HUES6 (cell line): ENCODE data around the gene TMEM132D.
"Not testable (repeated sequence)": the region's sequence is repeated elsewhere in the genome, so short reads cannot be mapped to it uniquely, and the experiment has no call there.

ENCODE experiments used
- H3K27ac ChIP-seq: 2 replicates; pipeline ENCODE4 v1.7.0; 2013; ENCODE audit warnings: low read depth, mild to moderate bottlenecking, low read length, inconsistent platforms
- H3K27me3 ChIP-seq: 2 replicates; pipeline ENCODE4 v1.6.1; 2013; ENCODE audit warnings: low read length; ENCODE audit not compliant: control insufficient read depth, insufficient read depth
- H3K36me3 ChIP-seq: 2 replicates; pipeline ENCODE4 v1.6.1; 2013; ENCODE audit warnings: low read length; ENCODE audit not compliant: control insufficient read depth, insufficient read depth
- H3K4me1 ChIP-seq: 2 replicates; pipeline ENCODE4 v1.6.1; 2013; ENCODE audit warnings: low read length; ENCODE audit not compliant: control insufficient read depth, insufficient read depth
- H3K4me3 ChIP-seq: 2 replicates; pipeline ENCODE4 v1.5.1; 2013; ENCODE audit warnings: low read depth, low read length
- H3K9ac ChIP-seq: one replicate; pipeline ENCODE4 v1.6.1; 2013; ENCODE audit warnings: mild to moderate bottlenecking, low read length
- H3K9me3 ChIP-seq: 2 replicates; pipeline ENCODE4 v1.6.1; 2013; ENCODE audit warnings: low read depth, low read length; ENCODE audit not compliant: control insufficient read depth, insufficient read depth

The TMEM132D gene

DNA sequence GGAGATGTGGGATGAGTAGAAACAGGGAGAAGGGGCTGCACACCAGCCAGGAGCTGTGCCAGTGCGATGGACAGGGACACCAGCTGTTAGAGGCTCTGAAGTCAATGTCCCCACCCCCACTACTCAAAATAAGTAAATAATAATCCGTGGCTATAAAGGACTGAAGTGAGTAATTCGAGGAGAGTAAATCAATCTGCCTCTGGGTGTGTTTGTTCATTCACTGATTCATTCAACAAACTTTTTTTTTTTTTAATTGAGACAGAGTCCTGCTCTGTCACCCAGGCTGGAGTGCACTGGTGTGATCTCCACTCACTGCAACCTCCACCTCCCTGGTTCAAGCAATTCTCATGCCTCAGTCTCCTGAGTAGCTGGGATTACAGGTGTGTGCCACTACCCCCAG lies 363.6 kb downstream of the TMEM132D start:
- H3K9ac ChIP-seq, result no peak overlapping the region
- no peaks in the 10 kb centered on the region for H3K9me3 ChIP-seq
- H3K27me3 ChIP-seq, result no peaks in the 10 kb centered on the region
- H3K36me3 ChIP-seq, result no peaks in the 10 kb centered on the region
- H3K4me3 ChIP-seq, result no peak overlapping the region
- no peaks in the 10 kb centered on the region for H3K4me1 ChIP-seq
- H3K27ac ChIP-seq, result no peak overlapping the region

- not testable (repeated sequence) for H3K27me3 ChIP-seq, H3K36me3 ChIP-seq, H3K9me3 ChIP-seq, H3K4me1 ChIP-seq, H3K9ac ChIP-seq, H3K27ac ChIP-seq, H3K4me3 ChIP-seq
These were observed 365.0 kb downstream of the TMEM132D start for GRCh38 chr12:129538724-129539335.

DNA sequence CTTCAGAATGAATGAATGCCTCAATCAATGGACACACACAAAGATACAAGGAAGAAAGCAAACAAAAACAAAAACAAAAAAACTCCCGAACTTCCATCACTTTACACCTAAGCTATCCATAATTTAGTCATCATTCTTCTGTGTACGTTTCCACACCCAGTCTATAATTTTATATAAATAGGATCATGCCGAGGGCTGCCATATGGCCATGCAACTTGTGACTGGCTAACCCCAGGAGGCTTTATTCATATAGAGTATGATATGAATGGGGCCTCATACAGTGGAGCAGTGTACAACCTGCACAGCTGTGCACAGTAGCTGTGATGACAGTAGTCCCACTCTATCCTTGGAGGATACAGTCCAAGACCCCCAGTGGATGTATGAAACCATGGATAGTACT lies 365.7 kb downstream of the TMEM132D start:
- no peak overlapping the region for H3K4me3 ChIP-seq
- no peaks in the 10 kb centered on the region for H3K9me3 ChIP-seq
- H3K4me1 ChIP-seq, result peaks cover 5% of the 10 kb centered on the region; the same call in 1 of the 2 replicates
- no peak overlapping the region for H3K27ac ChIP-seq
- no peaks in the 10 kb centered on the region for H3K27me3 ChIP-seq
- no peaks in the 10 kb centered on the region for H3K36me3 ChIP-seq
- no peak overlapping the region for H3K9ac ChIP-seq

- H3K9ac ChIP-seq, result no peak overlapping the region
- no peak overlapping the region for H3K4me3 ChIP-seq
These were observed 368.7 kb downstream of the TMEM132D start for GRCh38 chr12:129534966-129535750.

DNA sequence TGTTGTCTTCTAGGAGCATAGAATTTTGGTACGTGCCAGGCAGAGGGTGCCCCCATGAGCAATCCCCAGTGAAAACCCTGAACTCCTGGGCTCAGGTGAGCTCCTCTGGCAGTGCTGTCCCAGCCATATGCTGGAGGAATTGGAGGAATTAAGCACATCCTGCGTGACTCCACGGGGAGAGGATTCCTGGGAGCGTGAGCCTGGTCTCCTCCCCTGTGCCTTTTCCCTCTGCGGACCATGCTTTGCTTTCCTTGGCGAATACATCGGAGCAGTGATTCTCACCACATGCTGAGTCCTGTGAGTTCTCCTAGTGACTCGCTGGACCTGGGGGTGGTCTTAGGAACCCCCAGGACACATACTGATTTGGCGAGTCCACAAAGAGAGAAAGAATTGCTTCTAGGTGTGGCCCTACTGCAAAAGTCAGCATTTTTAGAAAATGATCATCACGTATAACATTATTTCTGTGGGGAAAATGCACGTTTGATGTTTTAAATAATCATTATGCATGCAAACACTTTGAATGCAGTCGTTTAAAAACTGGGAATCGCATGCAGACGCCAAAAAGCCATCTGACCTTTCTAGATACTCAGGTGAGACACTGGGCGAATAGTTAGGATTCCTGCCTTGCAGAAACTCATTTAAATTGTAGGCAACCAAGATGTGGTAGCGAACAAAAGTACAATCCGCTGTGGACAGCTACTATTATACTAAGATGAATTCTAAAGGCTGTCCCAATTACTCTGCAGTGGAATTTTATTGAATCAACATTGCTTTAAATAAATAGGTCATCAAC lies 370.9 kb downstream of the TMEM132D start:
- peak overlapping the region; percentile 40 for H3K9ac ChIP-seq
- H3K36me3 ChIP-seq, result no peaks in the 10 kb centered on the region
- peaks cover 21% of the 10 kb centered on the region for H3K4me1 ChIP-seq
- H3K27ac ChIP-seq, result no peak overlapping the region
- H3K4me3 ChIP-seq, result no peak overlapping the region
- no peaks in the 10 kb centered on the region for H3K9me3 ChIP-seq
- peaks cover 6% of the 10 kb centered on the region; the same call in 1 of the 2 replicates for H3K27me3 ChIP-seq

More at GRCh38 chr12:129534966-129535750, 368.7 kb downstream of the TMEM132D start:
- H3K27me3 ChIP-seq, result peaks cover 6% of the 10 kb centered on the region; the same call in 1 of the 2 replicates
- peaks cover 21% of the 10 kb centered on the region for H3K4me1 ChIP-seq
- H3K36me3 ChIP-seq, result no peaks in the 10 kb centered on the region
- H3K9me3 ChIP-seq, result no peaks in the 10 kb centered on the region
- H3K27ac ChIP-seq, result no peak overlapping the region

DNA sequence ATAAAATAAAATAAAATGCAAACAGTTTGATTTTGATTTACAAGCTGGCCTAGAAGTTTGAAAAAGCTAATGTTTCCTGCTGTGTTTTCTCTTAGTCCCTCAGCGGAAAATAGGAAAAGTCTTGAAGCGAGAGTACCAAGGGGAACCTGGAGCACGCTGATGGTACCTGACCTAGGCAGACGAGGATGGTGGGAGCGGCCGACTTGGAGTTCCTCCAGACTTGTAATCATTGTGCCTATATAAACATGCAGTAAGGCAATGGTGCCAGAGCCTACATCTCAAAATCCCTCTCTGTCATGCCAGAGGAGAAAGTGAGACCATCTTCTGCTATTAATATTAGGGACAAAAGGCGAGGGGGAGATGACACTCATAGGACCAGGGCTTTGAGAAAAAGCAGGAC lies 371.7 kb downstream of the TMEM132D start:
- Histone ChIP-seq H3K36me3 (no peaks in the 10 kb centered on the region), H3K27me3 (peaks cover 6% of the 10 kb centered on the region; the same call in 1 of the 2 replicates), H3K9ac (peak overlapping the region; percentile 40)

GRCh38 chr12:129530984-129531383 lies 372.8 kb downstream of the TMEM132D start:
- no peaks in the 10 kb centered on the region for H3K36me3 ChIP-seq
- no peak overlapping the region for H3K4me3 ChIP-seq
- peaks cover 21% of the 10 kb centered on the region for H3K4me1 ChIP-seq
- no peaks in the 10 kb centered on the region for H3K9me3 ChIP-seq
- peaks cover 6% of the 10 kb centered on the region; the same call in 1 of the 2 replicates for H3K27me3 ChIP-seq
- no peak overlapping the region for H3K9ac ChIP-seq
- no peak overlapping the region for H3K27ac ChIP-seq

More for the DNA sequence above, 371.7 kb downstream of the TMEM132D start:
- H3K9me3 ChIP-seq, result no peaks in the 10 kb centered on the region
- H3K27ac ChIP-seq, result no peak overlapping the region
- H3K4me3 ChIP-seq, result no peak overlapping the region
- peaks cover 21% of the 10 kb centered on the region for H3K4me1 ChIP-seq

DNA sequence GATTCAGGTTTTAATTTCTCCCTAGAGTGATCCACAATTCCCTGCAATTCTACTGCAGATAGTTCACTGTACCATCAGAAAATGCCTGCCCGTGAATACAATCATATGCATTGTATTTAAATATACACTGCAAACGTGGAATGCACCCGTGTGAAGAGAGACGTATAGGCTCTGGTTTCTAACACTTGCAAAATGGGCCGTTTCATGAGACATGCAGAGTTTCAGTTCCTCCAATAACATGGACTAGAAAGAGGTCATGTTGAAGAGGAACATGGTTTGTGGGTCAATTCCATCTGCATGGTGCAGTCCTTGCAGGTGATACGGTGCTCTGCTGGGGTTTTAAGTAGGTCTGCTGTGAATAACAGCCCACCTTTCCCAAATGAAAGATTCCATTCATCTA lies 373.3 kb downstream of the TMEM132D start:
- no peak overlapping the region for H3K9ac ChIP-seq
- H3K27me3 ChIP-seq, result peaks cover 6% of the 10 kb centered on the region; the same call in 1 of the 2 replicates
- H3K36me3 ChIP-seq, result no peaks in the 10 kb centered on the region
- no peak overlapping the region for H3K27ac ChIP-seq
- H3K9me3 ChIP-seq, result no peaks in the 10 kb centered on the region
- no peak overlapping the region for H3K4me3 ChIP-seq
- peaks cover 21% of the 10 kb centered on the region for H3K4me1 ChIP-seq

DNA sequence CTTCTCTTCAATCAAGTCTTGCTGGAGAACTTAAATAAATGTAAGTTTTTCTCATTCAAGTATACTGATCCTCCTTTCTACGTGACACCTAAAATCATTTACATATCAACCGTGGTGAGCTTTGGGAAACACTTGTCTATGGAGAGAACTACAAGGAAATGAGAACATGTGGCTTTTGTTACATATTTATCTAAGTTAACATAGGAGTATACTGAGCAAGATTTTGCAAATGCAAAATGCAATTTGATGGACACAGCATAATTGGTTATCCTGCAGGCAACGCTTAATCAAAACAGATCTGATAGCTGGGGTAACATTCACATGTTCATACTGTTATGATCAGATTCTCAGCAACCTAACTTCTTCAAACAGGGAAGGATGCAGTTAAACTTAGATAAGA lies 376.3 kb downstream of the TMEM132D start:
- no peak overlapping the region for H3K27ac ChIP-seq
- H3K9me3 ChIP-seq, result no peaks in the 10 kb centered on the region
- no peak overlapping the region for H3K9ac ChIP-seq
- H3K27me3 ChIP-seq, result peaks cover 2% of the 10 kb centered on the region; the same call in 1 of the 2 replicates
- H3K4me1 ChIP-seq, result peaks cover 9% of the 10 kb centered on the region
- H3K36me3 ChIP-seq, result no peaks in the 10 kb centered on the region
- no peak overlapping the region for H3K4me3 ChIP-seq

DNA sequence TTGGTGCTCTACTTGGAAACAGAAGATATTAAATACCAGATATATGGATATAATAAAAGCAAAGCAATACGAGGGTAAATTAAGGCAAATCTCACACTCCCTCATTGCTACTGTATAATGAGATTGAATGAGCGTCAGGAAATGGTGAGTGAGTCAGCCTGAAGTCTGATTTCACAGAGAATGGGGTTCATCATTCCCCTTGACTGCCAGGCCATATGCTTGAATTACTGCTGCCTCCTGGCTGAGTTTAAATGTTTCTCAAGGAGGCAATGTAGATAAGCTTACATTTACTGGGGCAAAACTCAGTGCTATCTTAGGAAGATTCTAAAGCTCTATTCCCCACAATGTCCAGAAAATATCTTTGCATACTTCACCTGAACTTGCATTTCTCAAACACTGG lies 380.2 kb downstream of the TMEM132D start:
- Histone ChIP-seq H3K27ac (no peak overlapping the region), H3K9ac (no peak overlapping the region), H3K9me3 (0 out of 2 replicates have a peak, but pooled peaks cover 2% of the 10 kb centered on the region), H3K4me3 (no peak overlapping the region), H3K36me3 (no peaks in the 10 kb centered on the region), H3K4me1 (no peaks in the 10 kb centered on the region), H3K27me3 (no peaks in the 10 kb centered on the region)

DNA sequence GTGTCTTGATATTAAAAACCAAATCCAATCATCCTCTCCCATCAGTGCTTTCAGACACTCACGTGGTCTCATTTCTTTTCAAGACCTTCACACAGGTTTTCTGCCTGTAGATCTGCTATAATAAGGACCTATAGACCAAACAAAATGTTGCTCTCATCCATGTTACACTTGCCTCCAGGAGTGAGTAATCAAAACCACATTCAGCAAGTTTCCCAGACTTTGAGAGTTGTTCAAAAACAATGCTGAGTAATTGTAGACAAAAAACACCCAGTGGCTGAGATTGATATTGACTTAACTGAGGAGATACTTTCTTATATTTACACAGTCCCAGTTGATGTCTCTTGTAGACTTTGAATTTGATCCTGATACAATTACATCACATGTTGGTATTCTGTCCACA lies 383.1 kb downstream of the TMEM132D start:
- Histone ChIP-seq H3K27me3 (no peaks in the 10 kb centered on the region), H3K36me3 (no peaks in the 10 kb centered on the region)

More for the DNA sequence above, 383.1 kb downstream of the TMEM132D start:
- Histone ChIP-seq H3K4me1 (no peaks in the 10 kb centered on the region), H3K9ac (no peak overlapping the region), H3K9me3 (peaks cover 11% of the 10 kb centered on the region), H3K4me3 (no peak overlapping the region), H3K27ac (no peak overlapping the region)
